Measurements from ENCODE around the gene IGF1.

GRCh38 chr12:102510031-102510430, 29.7 kb upstream of the IGF1 start:
- TF ChIP-seq CTCF (IDR thresholded peaks at IDR 0.05) = no peak
- TF ChIP-seq POLR2A (IDR thresholded peaks at IDR 0.05) = no peak
